ENCODE measurements around the gene HOXA3. TPM values are rescaled to one million over a fixed set of nuclear protein-coding genes. Genes with fewer than 3 reads are reported as not detected.

Gene HOXA3
- total and polyA plus RNA-seq, 7 donors: 3.9 to 20.8 (median 10.3) TPM

- 8 to 50% methylated on average over 29 of the region's 29 CpGs for WGBS, 2 donors
- intact Hi-C loops (cut with DNase I): loop anchor here (2.0 kb wide), 1 partner anchor 288 kb away; no protein-coding TSS in a partner anchor
- Histone ChIP-seq H3K27ac (peak overlapping the region; percentile 82 to 99 (median 92)), H3K4me1 (peaks cover 0 to 42% (median 25%) of the 10 kb centered on the region in 4 donors), H3K9me3 (no peaks in the 10 kb centered on the region), H3K4me3 (peak overlapping the region; percentile 30 to 60 (median 55)), H3K27me3 (no peaks in the 10 kb centered on the region), H3K36me3 (peaks cover 15 to 43% (median 17%) of the 10 kb centered on the region in 4 donors)
- DNase-seq: no peak
- no peak for TF ChIP-seq POLR2A (IDR thresholded peaks at IDR 0.05)
- TF ChIP-seq POLR2AphosphoS5 (IDR thresholded peaks at IDR 0.05): no peak
- no peak for TF ChIP-seq EP300 (IDR thresholded peaks at IDR 0.05)
- no peak for TF ChIP-seq CTCF (IDR thresholded peaks at IDR 0.05)
Observed at GRCh38 chr7:27142580-27143022, 9.8 kb downstream of the HOXA3 start.

- Histone ChIP-seq H3K27ac (peak overlapping the region; percentile 82 to 99 (median 92)), H3K4me3 (peak overlapping the region; percentile 30 to 60 (median 55)), H3K4me1 (peaks cover 0 to 42% (median 23%) of the 10 kb centered on the region in 4 donors), H3K9me3 (no peaks in the 10 kb centered on the region), H3K27me3 (no peaks in the 10 kb centered on the region), H3K36me3 (peaks cover 15 to 43% (median 17%) of the 10 kb centered on the region in 4 donors)
- intact Hi-C loops (cut with DNase I): loop anchor here (2.0 kb wide), 1 partner anchor 287 kb away; no protein-coding TSS in a partner anchor
- WGBS, 2 donors: 11 to 54% methylated on average over 30 of the region's 30 CpGs
- peak in 1 of 4 experiments; percentile 7 for TF ChIP-seq CTCF (IDR thresholded peaks at IDR 0.05)
- peak in 1 of 4 donors; percentile 9 for TF ChIP-seq POLR2AphosphoS5 (IDR thresholded peaks at IDR 0.05)
- TF ChIP-seq POLR2A (IDR thresholded peaks at IDR 0.05): no peak
- TF ChIP-seq EP300 (IDR thresholded peaks at IDR 0.05): no peak
- DNase-seq: no peak
Observed at GRCh38 chr7:27141923-27142579, 10.3 kb downstream of the HOXA3 start.

- H3K9me3 ChIP-seq: no peaks in the 10 kb centered on the region
- no peaks in the 10 kb centered on the region for H3K27me3 ChIP-seq
- intact Hi-C loops (cut with DNase I): no loop called here
- peaks cover 0 to 41% (median 23%) of the 10 kb centered on the region in 4 donors for H3K4me1 ChIP-seq
- peak overlapping the region in 3 of 4 donors; percentile 52 to 60 (median 58) for H3K4me3 ChIP-seq
- H3K27ac ChIP-seq: peak overlapping the region; percentile 82 to 99 (median 92)
- TF ChIP-seq EP300 (IDR thresholded peaks at IDR 0.05) (no peak), CTCF (IDR thresholded peaks at IDR 0.05) (no peak), POLR2AphosphoS5 (IDR thresholded peaks at IDR 0.05) (no peak), POLR2A (IDR thresholded peaks at IDR 0.05) (no peak)
- no peak for DNase-seq
- 14 to 64% methylated on average over 18 of the region's 18 CpGs for WGBS, 2 donors
- H3K36me3 ChIP-seq: peaks cover 15 to 43% (median 17%) of the 10 kb centered on the region in 4 donors
Observed at GRCh38 chr7:27141137-27141922, 11.1 kb downstream of the HOXA3 start.

GRCh38 chr7:27140126-27140857, 12.1 kb downstream of the HOXA3 start:
- H3K4me3 ChIP-seq: peak overlapping the region in 2 of 4 donors; percentile 22 to 28
- intact Hi-C loops (cut with DNase I): no loop called here
- H3K36me3 ChIP-seq: peaks cover 11 to 37% (median 14%) of the 10 kb centered on the region in 4 donors
- peak in 1 of 2 donors; percentile 25 for TF ChIP-seq POLR2A (IDR thresholded peaks at IDR 0.05)
- no peak for TF ChIP-seq CTCF (IDR thresholded peaks at IDR 0.05)
- TF ChIP-seq EP300 (IDR thresholded peaks at IDR 0.05): no peak
- peaks cover 0 to 51% (median 32%) of the 10 kb centered on the region in 4 donors for H3K4me1 ChIP-seq
- no peak for DNase-seq
- 12 to 63% methylated on average over 15 of the region's 15 CpGs for WGBS, 2 donors
- peak overlapping the region; percentile 67 to 99 (median 92) for H3K27ac ChIP-seq
- no peaks in the 10 kb centered on the region for H3K9me3 ChIP-seq
- H3K27me3 ChIP-seq: no peaks in the 10 kb centered on the region
